Measurements from ENCODE around the gene TELO2.

DNA sequence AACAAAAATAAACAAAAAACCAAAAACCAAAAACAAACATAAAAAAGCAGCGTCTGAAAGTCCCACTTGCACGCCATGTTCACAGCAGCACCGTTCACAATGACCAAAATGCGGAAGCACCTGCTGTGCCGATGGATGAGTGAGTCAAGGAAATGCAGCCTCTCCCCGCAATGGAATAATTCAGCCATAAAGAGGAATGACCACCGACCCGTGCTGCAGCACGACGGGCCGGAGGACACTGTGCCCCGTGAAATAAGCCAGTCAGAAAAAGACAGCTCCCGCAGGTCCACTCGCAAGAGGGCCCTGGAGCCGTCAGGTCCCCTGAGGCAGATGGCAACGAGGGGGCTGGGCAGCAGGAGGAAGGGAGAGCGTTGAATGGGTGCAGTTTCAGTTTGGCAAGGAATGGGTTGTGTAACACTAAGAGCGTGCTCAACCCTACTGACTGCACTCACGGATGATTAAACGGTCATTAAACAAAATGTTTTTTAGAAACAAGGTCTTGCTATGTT is 23.4 kb upstream of the TELO2 start:
- no peak for TF ChIP-seq REST (IDR thresholded peaks at IDR 0.05)
- TF ChIP-seq, protein P1, sequence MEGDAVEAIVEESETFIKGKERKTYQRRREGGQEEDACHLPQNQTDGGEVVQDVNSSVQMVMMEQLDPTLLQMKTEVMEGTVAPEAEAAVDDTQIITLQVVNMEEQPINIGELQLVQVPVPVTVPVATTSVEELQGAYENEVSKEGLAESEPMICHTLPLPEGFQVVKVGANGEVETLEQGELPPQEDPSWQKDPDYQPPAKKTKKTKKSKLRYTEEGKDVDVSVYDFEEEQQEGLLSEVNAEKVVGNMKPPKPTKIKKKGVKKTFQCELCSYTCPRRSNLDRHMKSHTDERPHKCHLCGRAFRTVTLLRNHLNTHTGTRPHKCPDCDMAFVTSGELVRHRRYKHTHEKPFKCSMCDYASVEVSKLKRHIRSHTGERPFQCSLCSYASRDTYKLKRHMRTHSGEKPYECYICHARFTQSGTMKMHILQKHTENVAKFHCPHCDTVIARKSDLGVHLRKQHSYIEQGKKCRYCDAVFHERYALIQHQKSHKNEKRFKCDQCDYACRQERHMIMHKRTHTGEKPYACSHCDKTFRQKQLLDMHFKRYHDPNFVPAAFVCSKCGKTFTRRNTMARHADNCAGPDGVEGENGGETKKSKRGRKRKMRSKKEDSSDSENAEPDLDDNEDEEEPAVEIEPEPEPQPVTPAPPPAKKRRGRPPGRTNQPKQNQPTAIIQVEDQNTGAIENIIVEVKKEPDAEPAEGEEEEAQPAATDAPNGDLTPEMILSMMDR (IDR thresholded peaks at IDR 0.05) = no peak
- no peak for TF ChIP-seq RNF2 (IDR thresholded peaks at IDR 0.05; ENCODE audit: borderline replicate concordance, low read depth)
- TF ChIP-seq RAD21 (conservative IDR thresholded peaks at IDR 0.05 in 1 of 2, IDR thresholded peaks at IDR 0.05 in 1 of 2) = no peak
- no peak for TF ChIP-seq JUN (IDR thresholded peaks at IDR 0.05)
- TF ChIP-seq GATA3 (IDR thresholded peaks at IDR 0.05; ENCODE audit: borderline replicate concordance) = no peak
- no peak for TF ChIP-seq POLR2AphosphoS2 (conservative IDR thresholded peaks at IDR 0.05; ENCODE audit: low read length)
- TF ChIP-seq USF2 (IDR thresholded peaks at IDR 0.05) = no peak
- TF ChIP-seq POLR2A (IDR thresholded peaks at IDR 0.05; ENCODE audit: low read length) = no peak

All from A549 (cell line).